Fibroblast of skin of abdomen (primary cell): ENCODE data around the gene SAMD8.

Source experiments
- DNase-seq: peaks from one replicate; pipeline ENCODE4 v3.0.0-alpha.2; 2013

Gene SAMD8

GRCh38 chr10:75226656-75227055, 115.2 kb downstream of the SAMD8 start:
- DNase-seq = no peak

- DNase-seq = no peak
Measured at GRCh38 chr10:75228278-75228677, 116.8 kb downstream of the SAMD8 start.

- DNase-seq = no peak
Measured at GRCh38 chr10:75228834-75229233, 117.4 kb downstream of the SAMD8 start.

- peak; percentile 28 for DNase-seq
Measured at GRCh38 chr10:75229971-75230370, 118.5 kb downstream of the SAMD8 start.

- peak; percentile 77 for DNase-seq
Measured at GRCh38 chr10:75230600-75231038, 119.2 kb downstream of the SAMD8 start.
